Testis (tissue), 3 donors: ENCODE data around the gene CCDC15. TPM values are rescaled to one million over a fixed set of nuclear protein-coding genes. Genes with fewer than 3 reads are reported as not detected.

Experiments
- DNase-seq: peaks from one replicate; pipeline ENCODE4 v3.0.0-alpha.2; 2019
- H3K27ac ChIP-seq, 2 donors: fragments of 200-600 bp; sonication (generic); one replicate each; pipeline ENCODE4 v1.5.1; 2019
- H3K27me3 ChIP-seq: fragments of 200-600 bp; sonication (generic); one replicate; pipeline ENCODE4 v1.5.1; 2019
- H3K36me3 ChIP-seq: fragments of 200-600 bp; sonication (generic); one replicate; pipeline ENCODE4 v1.5.1; 2017; ENCODE audit warnings: low read depth; ENCODE audit errors: missing control alignments
- H3K4me1 ChIP-seq: fragments of 200-600 bp; sonication (generic); one replicate; pipeline ENCODE4 v1.5.1; 2019
- H3K4me3 ChIP-seq, 2 donors: fragments of 200-600 bp; sonication (generic); one replicate each; pipeline ENCODE4 v1.5.1; 2017 to 2019
- H3K9me3 ChIP-seq: fragments of 200-600 bp; sonication (generic); one replicate; pipeline ENCODE4 v1.5.1; 2017
- CTCF ChIP-seq, 3 experiments: fragments of 450-650 bp in 2 of 3; fragments of 200-600 bp in 1 of 3; sonication (generic) in 1 of 3; IDR thresholded peaks; one replicate each; pipeline ENCODE4 v1.5.1; 2016 to 2019; ENCODE audit warnings: antibody characterized with exemption in 3 of 3, mild to moderate bottlenecking in 2 of 3, moderate library complexity in 1 of 3
- POLR2A ChIP-seq: fragments of 450-650 bp; IDR thresholded peaks from one replicate; pipeline ENCODE4 v1.6.1; 2017; ENCODE audit warnings: antibody characterized with exemption, mild to moderate bottlenecking, moderate library complexity
- WGBS, 2 donors: methylation state at CpG; one replicate each; pipeline ENCODE4 v1.1.5; 2018; 5-methylcytosine and 5-hydroxymethylcytosine counted together
- intact Hi-C: fragments of 100-400 bp; cut with DNase I; formaldehyde crosslinking; loops from one replicate; pipeline ENCODE4 v1.15.1; 2023; ENCODE audit warnings: low total_unique reads
- polyA plus RNA-seq: library from polyadenylated mRNA; stranded (reverse); fragments of 350-450 nt; fragmentation: Illumina TruSeq; extraction: RNeasy Lipid Tissue Mini Kit (QIAGEN cat#74804); gene quantifications from one replicate; pipeline ENCODE4 v1.2.3, GENCODE V29; 2014; ENCODE audit warnings: low read depth, low replicate concordance; ENCODE audit not compliant: insufficient read depth
- total RNA-seq, 2 donors: library from RNA; depleted of rRNA; stranded (reverse); fragments of >200 nt; gene quantifications; one replicate each; pipeline ENCODE4 v1.2.3, GENCODE V29; 2016

CCDC15 gene
- total and polyA plus RNA-seq, 3 donors from 2014 or later, result 8.0 to 15.1 (median 14.9) TPM

GRCh38 chr11:125075242-125075625 is 121.2 kb downstream of the CCDC15 start:
- H3K27ac ChIP-seq, result no peak overlapping the region
- DNase-seq, result no peak
- 90 to 97% methylated on average over 7 of the region's 7 CpGs for WGBS, 2 donors
- intact Hi-C loops, result no loop called here
- H3K4me3 ChIP-seq, result no peak overlapping the region
- H3K27me3 ChIP-seq, result no peaks in the 10 kb centered on the region
- no peak for TF ChIP-seq POLR2A
- TF ChIP-seq CTCF (IDR thresholded peaks at IDR 0.05), result no peak
- H3K4me1 ChIP-seq, result no peaks in the 10 kb centered on the region
- H3K9me3 ChIP-seq, result no peaks in the 10 kb centered on the region
- no peaks in the 10 kb centered on the region for H3K36me3 ChIP-seq

DNA sequence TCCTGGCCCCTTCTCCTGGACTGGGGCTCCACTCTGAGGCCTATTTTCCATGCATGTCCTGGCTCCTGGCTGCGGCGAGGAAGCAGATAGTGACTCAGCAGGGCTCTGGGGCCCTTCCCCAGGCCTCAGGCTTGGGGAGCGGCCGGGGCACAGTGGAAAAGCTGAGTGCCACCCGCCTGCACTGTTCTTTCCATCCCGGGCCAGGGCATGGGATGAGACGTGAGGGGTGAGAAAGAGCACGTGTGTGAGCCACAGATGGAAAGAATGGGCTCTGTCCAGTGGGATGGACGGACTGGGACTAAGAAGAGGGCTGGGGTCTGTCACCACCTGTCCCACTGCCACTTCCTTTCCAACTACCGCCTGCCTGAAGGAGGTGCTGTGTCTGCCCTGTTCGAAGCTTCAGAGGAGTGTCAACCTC is 121.9 kb downstream of the CCDC15 start:
- no peak for DNase-seq
- TF ChIP-seq POLR2A (no peak), CTCF (IDR thresholded peaks at IDR 0.05) (no peak)
- Histone ChIP-seq H3K4me1 (no peaks in the 10 kb centered on the region), H3K27ac (no peak overlapping the region), H3K4me3 (no peak overlapping the region), H3K9me3 (no peaks in the 10 kb centered on the region), H3K27me3 (no peaks in the 10 kb centered on the region), H3K36me3 (no peaks in the 10 kb centered on the region)
- WGBS, 2 donors, result 87 to 89% methylated on average over 11 of the region's 11 CpGs
- intact Hi-C loops, result no loop called here

- Histone ChIP-seq H3K27ac (no peak overlapping the region), H3K27me3 (no peaks in the 10 kb centered on the region), H3K9me3 (no peaks in the 10 kb centered on the region), H3K4me1 (no peaks in the 10 kb centered on the region), H3K4me3 (no peak overlapping the region), H3K36me3 (no peaks in the 10 kb centered on the region)
- TF ChIP-seq CTCF (IDR thresholded peaks at IDR 0.05) (no peak), POLR2A (no peak)
- no peak for DNase-seq
- intact Hi-C loops, result no loop called here
- 20 to 78% methylated on average over 1 to 14 of the region's 14 CpGs for WGBS, 2 donors
These were observed 122.5 kb downstream of the CCDC15 start for GRCh38 chr11:125076378-125076945.

- WGBS, 2 donors, result 91 to 94% methylated on average over 11 of the region's 11 CpGs
- no peaks in the 10 kb centered on the region for H3K27me3 ChIP-seq
These were observed 124.0 kb downstream of the CCDC15 start for GRCh38 chr11:125078016-125078415.

More at GRCh38 chr11:125078016-125078415, 124.0 kb downstream of the CCDC15 start:
- intact Hi-C loops, result no loop called here
- DNase-seq, result no peak
- Histone ChIP-seq H3K27ac (no peak overlapping the region), H3K9me3 (no peaks in the 10 kb centered on the region), H3K4me3 (no peak overlapping the region), H3K36me3 (no peaks in the 10 kb centered on the region), H3K4me1 (peaks cover 2% of the 10 kb centered on the region)
- TF ChIP-seq POLR2A (no peak), CTCF (IDR thresholded peaks at IDR 0.05) (no peak)
